B cell (primary cell): ENCODE data around the gene CD44. TPM values are rescaled to one million over a fixed set of nuclear protein-coding genes. Genes with fewer than 3 reads are reported as not detected.

Experiments
- ATAC-seq: fragments of 200-7000 bp; cut with Tn5 transposase; one replicate; pipeline ENCODE4 v1.10.0; 2021; ENCODE audit warnings: low read depth, mild to moderate bottlenecking, moderate number of reproducible peaks, moderate library complexity
- CTCF ChIA-PET: fragments of 350-600 bp; sonication (Branson Sonifier 250); formaldehyde crosslinking; loops from one replicate; lab custom pipeline; 2021; ENCODE audit warnings: antibody characterized with exemption, inconsistent platforms; lab: Charles Lee
- POLR2A ChIA-PET: fragments of 350-600 bp; sonication (Branson Sonifier 250); formaldehyde crosslinking; loops from one replicate; lab custom pipeline; 2021; ENCODE audit warnings: antibody characterized with exemption; lab: Charles Lee
- DNase-seq: peaks from one replicate; pipeline ENCODE4 v3.0.0; 2013
- H2AFZ ChIP-seq: 2 replicates; pipeline ENCODE4 v1.6.1; 2012; ENCODE audit warnings: mild to moderate bottlenecking, low read depth, low read length; ENCODE audit not compliant: insufficient read depth, poor library complexity, severe bottlenecking
- H3K27ac ChIP-seq, 2 donors: 1 replicate in 1 of 2; 2 replicates in 1 of 2; pipeline ENCODE4 v1.5.1; 2012 to 2013; ENCODE audit warnings: low read length in 2 of 2, mild to moderate bottlenecking in 2 of 2, moderate library complexity in 1 of 2
- H3K27me3 ChIP-seq, 4 experiments: fragments of 200-600 bp in 1 of 4; sonication (generic) in 1 of 4; replicated peaks in 1 of 4; 1 replicate in 2 of 4; 2 replicates in 2 of 4; pipeline versions ENCODE4 v1.6.1 to v1.7.0; 2013 to 2016; ENCODE audit warnings: low read length in 3 of 4, mild to moderate bottlenecking in 2 of 4, mixed read lengths in 1 of 4, moderate library complexity in 1 of 4; ENCODE audit not compliant: insufficient read depth in 4 of 4, control insufficient read depth in 3 of 4; ENCODE audit errors: control extremely low read depth in 1 of 4
- H3K36me3 ChIP-seq, 2 experiments: replicated peaks in 1 of 2; 1 replicate in 1 of 2; 2 replicates in 1 of 2; pipeline versions ENCODE4 v1.6.1 to v1.7.1; 2013; ENCODE audit warnings: low read length in 1 of 2; ENCODE audit not compliant: insufficient read depth in 2 of 2, control insufficient read depth in 1 of 2; ENCODE audit errors: control extremely low read depth in 1 of 2, extremely low read depth in 1 of 2
- H3K4me1 ChIP-seq, 2 donors: fragments of 200-600 bp in 1 of 2; sonication (generic) in 1 of 2; 1 replicate in 1 of 2; 2 replicates in 1 of 2; pipeline versions ENCODE4 v1.5.1 to v1.6.1; 2013 to 2017; ENCODE audit warnings: low read length in 2 of 2; ENCODE audit not compliant: control insufficient read depth in 2 of 2, insufficient read depth in 2 of 2
- H3K4me2 ChIP-seq: replicated peaks from 2 replicates; pipeline ENCODE3; 2012; ENCODE audit warnings: mild to moderate bottlenecking, low read depth, low read length; ENCODE audit not compliant: poor library complexity, severe bottlenecking
- H3K4me3 ChIP-seq, 5 experiments: fragments of 200-600 bp in 1 of 5; sonication (generic) in 1 of 5; 1 replicate in 3 of 5; 2 replicates in 2 of 5; pipeline versions ENCODE4 v1.5.1 to v1.7.0; 2011 to 2016; ENCODE audit warnings: low read length in 4 of 5, mild to moderate bottlenecking in 4 of 5, low read depth in 2 of 5, control low read depth in 1 of 5, moderate library complexity in 1 of 5; ENCODE audit not compliant: insufficient read depth in 1 of 5; ENCODE audit errors: control extremely low read depth in 1 of 5, extremely low read depth in 1 of 5
- H3K79me2 ChIP-seq: fragments of 200-600 bp; sonication (generic); one replicate; pipeline ENCODE4 v1.6.0; 2016; ENCODE audit warnings: low read length; ENCODE audit not compliant: control insufficient read depth, insufficient read depth
- H3K9ac ChIP-seq: fragments of 200-600 bp; sonication (generic); 2 replicates; pipeline ENCODE4 v1.6.1; 2017; ENCODE audit warnings: mild to moderate bottlenecking, low read length, moderate library complexity
- H3K9me3 ChIP-seq, 3 donors: one replicate each; pipeline versions ENCODE4 v1.6.1 to v1.7.1; 2013; ENCODE audit warnings: low read length in 2 of 3; ENCODE audit not compliant: control insufficient read depth in 2 of 3, insufficient read depth in 1 of 3; ENCODE audit errors: control extremely low read depth in 1 of 3
- H4K20me1 ChIP-seq: 2 replicates; pipeline ENCODE4 v1.6.0; 2012; ENCODE audit warnings: mild to moderate bottlenecking, low read length; ENCODE audit not compliant: insufficient read depth, control insufficient read depth, poor library complexity, severe bottlenecking
- H3K27ac Mint-ChIP-seq: one replicate; pipeline ENCODE4 v1.8.0; 2021; ENCODE audit warnings: mixed read lengths
- H3K27me3 Mint-ChIP-seq: one replicate; pipeline ENCODE4 v1.8.0; 2021; ENCODE audit warnings: mixed read lengths
- H3K4me1 Mint-ChIP-seq: one replicate; pipeline ENCODE4 v1.8.0; 2021; ENCODE audit warnings: mixed read lengths
- H3K4me3 Mint-ChIP-seq: one replicate; pipeline ENCODE4 v1.8.0; 2021; ENCODE audit warnings: mixed read lengths
- H3K9me3 Mint-ChIP-seq: one replicate; pipeline ENCODE4 v1.8.0; 2022; ENCODE audit warnings: mixed read lengths; ENCODE audit not compliant: insufficient read depth
- CTCF ChIP-seq: fragments of 200-600 bp; IDR thresholded peaks from one replicate; pipeline ENCODE4 v1.8.0; 2022; ENCODE audit warnings: antibody characterized with exemption, mild to moderate bottlenecking
- EZH2 ChIP-seq: IDR thresholded peaks from 2 replicates; pipeline ENCODE4 v1.6.1; 2012; ENCODE audit warnings: borderline replicate concordance, low read depth, mild to moderate bottlenecking, moderate library complexity, low read length; ENCODE audit not compliant: insufficient read depth, poor library complexity, severe bottlenecking
- intact Hi-C: fragments of 100-400 bp; cut with micrococcal nuclease; formaldehyde crosslinking; loops from one replicate; pipeline ENCODE4 v1.10.0; 2022
- polyA plus RNA-seq: library from polyadenylated mRNA; depleted of rRNA; stranded (reverse); fragments of >200 nt; gene quantifications from 2 replicates; pipeline ENCODE4 v1.2.3, GENCODE V29; 2012
- total RNA-seq, 2 donors: library from RNA; stranded (reverse); fragments of 120-200 nt in 1 of 2; gene quantifications; 1 replicate in 1 of 2; 2 replicates in 1 of 2; pipeline versions ENCODE4 v1.2.3 to v1.2.4, GENCODE V29; 2013 to 2022

Gene CD44
- total and polyA plus RNA-seq, 2 donors (not counting 1 experiment from before 2014, with no cell fraction given): 261 to 896 TPM

DNA sequence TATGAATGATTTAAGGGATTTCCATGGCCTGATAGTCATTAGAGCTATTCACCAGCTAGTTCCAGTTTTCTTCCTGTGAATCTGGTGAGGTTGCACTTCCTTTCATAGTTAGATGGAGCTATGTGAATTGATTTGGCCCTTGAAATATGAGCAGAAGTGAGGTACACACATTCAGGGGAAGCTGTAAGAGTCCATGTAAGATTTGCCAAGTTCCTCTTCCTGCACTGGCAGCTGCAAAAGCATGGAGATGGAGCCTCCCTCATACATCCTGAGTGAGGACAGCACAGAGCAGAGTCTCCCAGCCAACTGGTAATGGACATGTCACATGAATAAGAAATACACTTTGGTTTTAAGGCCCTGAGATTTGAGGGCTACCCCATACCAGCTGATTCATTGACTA, 111.7 kb downstream of the CD44 start:
- DNase-seq (no peak), ATAC-seq (no peak)
- H3K27me3 Mint-ChIP-seq: no peaks in the 10 kb centered on the region
- H3K4me2 ChIP-seq: no peak overlapping the region
- no peaks in the 10 kb centered on the region for H3K79me2 ChIP-seq
- TF ChIP-seq CTCF (no peak), EZH2 (no peak)
- ChIA-PET POLR2A (no interaction called here), CTCF (interaction anchor here (0.9 to 1.3 kb wide), 3 partner anchors 11 to 141 kb away, joined by 3 read pairs; no protein-coding TSS in a partner anchor)
- H3K9me3 ChIP-seq: no peaks in the 10 kb centered on the region
- intact Hi-C loops: loop anchor here (10.0 kb wide), 1 partner anchor 64 kb away; no protein-coding TSS in a partner anchor
- no peak overlapping the region for H3K27ac ChIP-seq
- no peak overlapping the region for H2AFZ ChIP-seq
- H3K4me3 ChIP-seq: no peak overlapping the region
- no peaks in the 10 kb centered on the region for H3K9me3 Mint-ChIP-seq
- no peaks in the 10 kb centered on the region for H3K27me3 ChIP-seq
- H3K9ac ChIP-seq: no peak overlapping the region
- no peak overlapping the region for H3K4me3 Mint-ChIP-seq
- H3K36me3 ChIP-seq: no peaks in the 10 kb centered on the region
- no peaks in the 10 kb centered on the region for H3K4me1 ChIP-seq
- H3K27ac Mint-ChIP-seq: no peak overlapping the region
- H3K4me1 Mint-ChIP-seq: no peaks in the 10 kb centered on the region
- H4K20me1 ChIP-seq: no peaks in the 10 kb centered on the region

DNA sequence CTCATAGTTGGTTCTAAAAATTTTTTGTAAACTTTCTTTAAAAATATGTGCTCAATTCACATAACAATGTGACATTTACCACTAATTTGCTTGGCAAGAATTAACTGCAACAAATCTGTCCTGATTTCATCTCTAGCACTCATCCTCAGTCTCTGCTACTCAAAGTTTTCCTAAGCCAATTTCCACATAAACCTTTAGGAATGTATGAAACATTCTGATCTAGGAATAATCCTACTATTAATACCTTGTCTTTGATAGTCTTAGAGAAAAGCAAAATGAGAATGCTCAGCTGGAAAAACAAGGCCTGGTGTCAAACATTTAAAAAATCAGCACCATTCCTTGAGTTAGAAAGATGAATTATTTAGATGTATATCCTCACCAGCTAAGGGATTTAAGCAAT, 114.3 kb downstream of the CD44 start:
- Histone ChIP-seq H3K27me3 (no peaks in the 10 kb centered on the region), H3K9me3 (no peaks in the 10 kb centered on the region), H3K4me2 (no peak overlapping the region), H3K9ac (no peak overlapping the region), H3K27ac (no peak overlapping the region), H3K79me2 (no peaks in the 10 kb centered on the region), H3K4me3 (no peak overlapping the region), H3K4me1 (peaks cover 12 to 13% of the 10 kb centered on the region in 2 donors), H3K36me3 (no peaks in the 10 kb centered on the region), H4K20me1 (no peaks in the 10 kb centered on the region), H2AFZ (no peak overlapping the region)
- intact Hi-C loops: loop anchor here (10.0 kb wide), 1 partner anchor 62 kb away; no protein-coding TSS in a partner anchor
- ATAC-seq: no peak
- no peak for TF ChIP-seq EZH2
- TF ChIP-seq CTCF: no peak
- H3K27me3 Mint-ChIP-seq: no peaks in the 10 kb centered on the region
- peaks cover 16% of the 10 kb centered on the region for H3K4me1 Mint-ChIP-seq
- ChIA-PET CTCF (interaction anchor here (1.4 to 1.7 kb wide), 2 partner anchors 14 to 16 kb away, joined by 3 to 6 read pairs; no protein-coding TSS in a partner anchor), POLR2A (no interaction called here)
- no peak for DNase-seq
- no peak overlapping the region for H3K4me3 Mint-ChIP-seq
- no peaks in the 10 kb centered on the region for H3K9me3 Mint-ChIP-seq
- no peak overlapping the region for H3K27ac Mint-ChIP-seq
